Measurements from ENCODE around the gene TNFRSF14. TPM values are rescaled to one million over a fixed set of nuclear protein-coding genes. Genes with fewer than 3 reads are reported as not detected.

TNFRSF14 gene
- total RNA-seq, 2 experiments from 2014 or later = 191 to 194 TPM

GRCh38 chr1:2558861-2559260, 2.7 kb downstream of the TNFRSF14 start:
- peak overlapping the region; percentile 78 for H3K4me3 Mint-ChIP-seq
- peaks cover 68% of the 10 kb centered on the region for H3K4me1 ChIP-seq (ENCODE audit: insufficient read depth, low read length)
- peaks cover 40% of the 10 kb centered on the region for H3K36me3 Mint-ChIP-seq (ENCODE audit: low read depth)
- ATAC-seq (ENCODE audit: poor library complexity) (no peak), DNase-seq (no peak)
- POLR2A ChIA-PET = interaction anchor here (5.7 kb wide), 1 partner anchor 27 kb away, joined by 133 read pairs; the partner anchor contains the start of gene PRXL2B
- H3K27ac Mint-ChIP-seq = peak overlapping the region; percentile 98
- no peaks in the 10 kb centered on the region for H3K9me3 ChIP-seq (ENCODE audit: control insufficient read depth in 1 of 2, insufficient read depth in 1 of 2, low read length in 2 of 2)
- H3K4me1 Mint-ChIP-seq (ENCODE audit: low read depth) = peaks cover 38% of the 10 kb centered on the region
- peak overlapping the region in 1 of 2 donors; percentile 96 for H3K27ac ChIP-seq (ENCODE audit: low read depth in 1 of 2, low read length in 2 of 2)
- H3K9me3 Mint-ChIP-seq = no peaks in the 10 kb centered on the region
- peaks cover 60% of the 10 kb centered on the region for H3K36me3 ChIP-seq (ENCODE audit: insufficient read depth, low read length)
- no peak overlapping the region for H3K4me3 ChIP-seq (ENCODE audit: low read length)
- intact Hi-C loops (cut with DNase I, micrococcal nuclease) = no loop called here
- H3K27me3 Mint-ChIP-seq = no peaks in the 10 kb centered on the region
- TF ChIP-seq, protein P1, sequence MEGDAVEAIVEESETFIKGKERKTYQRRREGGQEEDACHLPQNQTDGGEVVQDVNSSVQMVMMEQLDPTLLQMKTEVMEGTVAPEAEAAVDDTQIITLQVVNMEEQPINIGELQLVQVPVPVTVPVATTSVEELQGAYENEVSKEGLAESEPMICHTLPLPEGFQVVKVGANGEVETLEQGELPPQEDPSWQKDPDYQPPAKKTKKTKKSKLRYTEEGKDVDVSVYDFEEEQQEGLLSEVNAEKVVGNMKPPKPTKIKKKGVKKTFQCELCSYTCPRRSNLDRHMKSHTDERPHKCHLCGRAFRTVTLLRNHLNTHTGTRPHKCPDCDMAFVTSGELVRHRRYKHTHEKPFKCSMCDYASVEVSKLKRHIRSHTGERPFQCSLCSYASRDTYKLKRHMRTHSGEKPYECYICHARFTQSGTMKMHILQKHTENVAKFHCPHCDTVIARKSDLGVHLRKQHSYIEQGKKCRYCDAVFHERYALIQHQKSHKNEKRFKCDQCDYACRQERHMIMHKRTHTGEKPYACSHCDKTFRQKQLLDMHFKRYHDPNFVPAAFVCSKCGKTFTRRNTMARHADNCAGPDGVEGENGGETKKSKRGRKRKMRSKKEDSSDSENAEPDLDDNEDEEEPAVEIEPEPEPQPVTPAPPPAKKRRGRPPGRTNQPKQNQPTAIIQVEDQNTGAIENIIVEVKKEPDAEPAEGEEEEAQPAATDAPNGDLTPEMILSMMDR (IDR thresholded peaks at IDR 0.05) = no peak
- H3K27me3 ChIP-seq (ENCODE audit: control insufficient read depth in 1 of 2, insufficient read depth in 2 of 2, low read length in 2 of 2) = no peaks in the 10 kb centered on the region
- CTCF ChIA-PET = interaction anchor here (1.3 kb wide), 1 partner anchor 26 kb away, joined by 4 read pairs; no protein-coding TSS in a partner anchor

DNA sequence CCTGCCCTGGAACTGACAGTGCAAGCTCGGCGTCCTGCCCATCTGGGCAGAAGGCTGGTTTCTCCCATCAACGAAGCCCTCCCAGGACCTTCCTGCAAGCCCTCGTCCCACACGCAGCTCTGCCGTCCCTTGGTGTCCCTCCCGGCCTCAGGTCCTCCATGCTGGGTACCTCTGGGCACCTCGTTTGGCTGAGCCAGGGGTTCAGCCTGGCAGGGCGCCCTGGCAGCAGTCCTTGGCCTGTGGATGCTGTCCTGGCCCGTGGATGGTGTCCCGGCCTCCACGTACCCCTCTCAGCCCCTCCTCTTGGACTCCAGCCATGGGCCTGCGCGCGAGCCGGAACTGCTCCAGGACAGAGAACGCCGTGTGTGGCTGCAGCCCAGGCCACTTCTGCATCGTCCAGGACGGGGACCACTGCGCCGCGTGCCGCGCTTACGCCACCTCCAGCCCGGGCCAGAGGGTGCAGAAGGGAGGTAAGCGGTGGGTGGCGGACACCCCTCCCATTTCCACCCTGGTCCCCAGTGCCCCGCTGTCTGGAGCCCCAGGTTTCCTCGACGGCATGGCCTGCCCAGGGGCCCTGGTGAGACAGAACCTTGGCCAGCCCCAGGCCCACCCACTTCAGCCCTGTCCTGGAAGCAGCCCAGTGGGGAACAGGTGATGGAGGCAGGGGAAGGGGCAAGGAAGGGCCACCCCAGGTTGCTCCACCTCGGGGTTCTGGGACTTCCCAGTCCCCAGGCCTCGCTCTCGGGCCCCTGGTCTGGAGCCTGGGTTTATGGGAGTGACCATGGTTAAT, 3.5 kb downstream of the TNFRSF14 start:
- Mint-ChIP-seq H3K36me3 (ENCODE audit: low read depth) (peaks cover 40% of the 10 kb centered on the region), H3K4me1 (ENCODE audit: low read depth) (peaks cover 30% of the 10 kb centered on the region)
- intact Hi-C loops (cut with DNase I, micrococcal nuclease) = no loop called here

DNA sequence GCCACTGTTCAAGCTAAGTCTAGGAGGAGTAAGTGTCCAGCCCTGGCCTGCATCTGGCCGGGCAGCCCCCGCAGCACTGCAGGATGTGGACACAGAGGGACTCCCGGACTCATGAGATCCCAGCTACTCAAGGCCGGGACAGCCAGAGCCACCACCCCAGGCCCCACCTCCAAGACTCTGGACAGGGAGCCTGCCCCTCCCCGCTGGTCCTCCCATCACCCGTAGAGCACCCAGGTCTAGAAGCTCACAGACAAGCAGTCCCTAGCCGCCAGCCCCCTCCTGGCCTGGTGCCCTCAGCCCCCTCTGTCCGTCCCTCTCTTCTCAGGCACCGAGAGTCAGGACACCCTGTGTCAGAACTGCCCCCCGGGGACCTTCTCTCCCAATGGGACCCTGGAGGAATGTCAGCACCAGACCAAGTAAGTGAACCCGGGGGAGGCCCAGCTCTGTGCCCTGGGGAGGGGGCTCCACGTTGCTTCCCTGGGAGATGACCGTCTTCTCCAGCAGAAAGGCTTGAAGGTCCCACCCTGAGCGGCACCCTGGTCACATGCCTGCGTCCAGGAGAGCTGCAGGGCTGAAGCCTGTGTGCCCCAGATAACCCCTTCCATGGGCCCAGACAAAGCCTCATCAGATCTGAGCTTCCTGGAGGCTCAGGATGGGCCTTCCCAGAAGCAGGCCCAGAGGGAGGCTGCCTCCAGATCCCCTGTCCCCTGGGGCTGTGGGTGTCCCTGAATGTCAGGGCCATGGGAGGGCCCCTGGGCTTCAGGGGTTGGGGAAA, 4.3 kb downstream of the TNFRSF14 start:
- Mint-ChIP-seq H3K36me3 (ENCODE audit: low read depth) (peaks cover 39% of the 10 kb centered on the region), H3K27me3 (no peaks in the 10 kb centered on the region), H3K27ac (peak overlapping the region; percentile 76), H3K4me3 (no peak overlapping the region), H3K4me1 (ENCODE audit: low read depth) (peaks cover 24% of the 10 kb centered on the region), H3K9me3 (no peaks in the 10 kb centered on the region)
- TF ChIP-seq, protein P1 (IDR thresholded peaks at IDR 0.05) = no peak
- Histone ChIP-seq H3K9me3 (ENCODE audit: control insufficient read depth in 1 of 2, insufficient read depth in 1 of 2, low read length in 2 of 2) (no peaks in the 10 kb centered on the region), H3K27ac (ENCODE audit: low read depth in 1 of 2, low read length in 2 of 2) (no peak overlapping the region), H3K27me3 (ENCODE audit: control insufficient read depth in 1 of 2, insufficient read depth in 2 of 2, low read length in 2 of 2) (no peaks in the 10 kb centered on the region), H3K4me1 (ENCODE audit: insufficient read depth, low read length) (peaks cover 54% of the 10 kb centered on the region), H3K36me3 (ENCODE audit: insufficient read depth, low read length) (peaks cover 60% of the 10 kb centered on the region), H3K4me3 (ENCODE audit: low read length) (no peak overlapping the region)
- intact Hi-C loops (cut with DNase I, micrococcal nuclease) = no loop called here
- DNase-seq = no peak
- ATAC-seq (ENCODE audit: poor library complexity) = no peak
- ChIA-PET CTCF (interaction anchor here (1.4 to 2.0 kb wide), 3 partner anchors 17 to 34 kb away, joined by 4 to 20 read pairs (median 15); partner anchors contain the start of genes PANK4 and PRXL2B), POLR2A (interaction anchor here (1.9 to 2.8 kb wide), 3 partner anchors 12 to 25 kb away, joined by 9 to 23 read pairs (median 10); no protein-coding TSS in a partner anchor)

More for the DNA sequence above, 3.5 kb downstream of the TNFRSF14 start:
- TF ChIP-seq, protein P1 (IDR thresholded peaks at IDR 0.05) = no peak
- no peak for DNase-seq
- no peaks in the 10 kb centered on the region for H3K9me3 ChIP-seq (ENCODE audit: control insufficient read depth in 1 of 2, insufficient read depth in 1 of 2, low read length in 2 of 2)
- no peak overlapping the region for H3K27ac Mint-ChIP-seq
- ChIA-PET POLR2A (interaction anchor here (2.8 to 5.7 kb wide), 2 partner anchors 25 to 26 kb away, joined by 23 to 133 read pairs; partner anchors contain the start of gene PRXL2B), CTCF (no interaction called here)
- H3K4me3 ChIP-seq (ENCODE audit: low read length) = no peak overlapping the region
- peaks cover 60% of the 10 kb centered on the region for H3K36me3 ChIP-seq (ENCODE audit: insufficient read depth, low read length)
- peaks cover 62% of the 10 kb centered on the region for H3K4me1 ChIP-seq (ENCODE audit: insufficient read depth, low read length)
- no peak for ATAC-seq (ENCODE audit: poor library complexity)
- no peaks in the 10 kb centered on the region for H3K27me3 Mint-ChIP-seq
- no peak overlapping the region for H3K4me3 Mint-ChIP-seq
- peak overlapping the region in 1 of 2 donors; percentile 17 for H3K27ac ChIP-seq (ENCODE audit: low read depth in 1 of 2, low read length in 2 of 2)
- no peaks in the 10 kb centered on the region for H3K9me3 Mint-ChIP-seq
- H3K27me3 ChIP-seq (ENCODE audit: control insufficient read depth in 1 of 2, insufficient read depth in 2 of 2, low read length in 2 of 2) = no peaks in the 10 kb centered on the region

All from CD4-positive, alpha-beta T cell (primary cell).